Type B pancreatic cell (in vitro differentiated cells): ENCODE measurements around the gene MTG1. TPM values are rescaled to one million over a fixed set of nuclear protein-coding genes. Genes with fewer than 3 reads are reported as not detected.

Source experiments
- DNase-seq: peaks from one replicate; pipeline ENCODE4 v3.0.0; 2021; ENCODE audit warnings: mixed read lengths; ENCODE audit not compliant: unreplicated experiment; ENCODE audit errors: extremely low spot score
- H3K27ac Mint-ChIP-seq: 2 replicates; pipeline ENCODE4 v1.8.0; 2021; ENCODE audit warnings: mild to moderate bottlenecking, mixed read lengths
- H3K27me3 Mint-ChIP-seq: 2 replicates; pipeline ENCODE4 v1.8.0; 2021; ENCODE audit warnings: mixed read lengths
- H3K36me3 Mint-ChIP-seq: 2 replicates; pipeline ENCODE4 v1.8.0; 2021; ENCODE audit warnings: mixed read lengths
- H3K4me1 Mint-ChIP-seq: one replicate; pipeline ENCODE4 v1.8.0; 2021; ENCODE audit warnings: mixed read lengths; ENCODE audit not compliant: unreplicated experiment
- H3K4me3 Mint-ChIP-seq: 2 replicates; pipeline ENCODE4 v1.8.0; 2021; ENCODE audit warnings: mild to moderate bottlenecking, mixed read lengths
- H3K9me3 Mint-ChIP-seq: 2 replicates; pipeline ENCODE4 v1.8.0; 2021; ENCODE audit warnings: mixed read lengths
- CTCF ChIP-seq: fragments of 200-600 bp; sonication (generic); conservative IDR thresholded peaks from 2 replicates; pipeline ENCODE4 v1.5.0; 2021; ENCODE audit warnings: antibody characterized with exemption, mild to moderate bottlenecking
- total RNA-seq: library from RNA; stranded (reverse); gene quantifications from 2 replicates; pipeline ENCODE4 v1.2.1, GENCODE V29; 2021; ENCODE audit warnings: low replicate concordance

The MTG1 gene
- total RNA-seq, 1 donor from 2014 or later, result 89.6 TPM

- Mint-ChIP-seq H3K36me3 (no peaks in the 10 kb centered on the region), H3K9me3 (peaks cover 2% of the 10 kb centered on the region), H3K27ac (no peak overlapping the region), H3K27me3 (no peaks in the 10 kb centered on the region), H3K4me1 (no peaks in the 10 kb centered on the region), H3K4me3 (no peak overlapping the region)
- DNase-seq, result peak; percentile 64
- no peak for TF ChIP-seq CTCF
These were observed 63.3 kb downstream of the MTG1 start for GRCh38 chr10:133457100-133457841.

GRCh38 chr10:133458021-133458709 is 64.2 kb downstream of the MTG1 start:
- TF ChIP-seq CTCF, result no peak
- H3K9me3 Mint-ChIP-seq, result no peaks in the 10 kb centered on the region
- H3K4me1 Mint-ChIP-seq, result no peaks in the 10 kb centered on the region
- H3K4me3 Mint-ChIP-seq, result no peak overlapping the region
- H3K27ac Mint-ChIP-seq, result no peak overlapping the region
- DNase-seq, result peak; percentile 66
- H3K27me3 Mint-ChIP-seq, result no peaks in the 10 kb centered on the region
- no peaks in the 10 kb centered on the region for H3K36me3 Mint-ChIP-seq

GRCh38 chr10:133458710-133459453 is 64.9 kb downstream of the MTG1 start:
- TF ChIP-seq CTCF, result no peak
- no peaks in the 10 kb centered on the region for H3K27me3 Mint-ChIP-seq
- H3K9me3 Mint-ChIP-seq, result peaks cover 5% of the 10 kb centered on the region

GRCh38 chr10:133459454-133460207 is 65.7 kb downstream of the MTG1 start:
- DNase-seq, result no peak
- H3K4me3 Mint-ChIP-seq, result no peak overlapping the region
- H3K9me3 Mint-ChIP-seq, result peaks cover 8% of the 10 kb centered on the region
- H3K4me1 Mint-ChIP-seq, result no peaks in the 10 kb centered on the region
- no peak for TF ChIP-seq CTCF
- no peaks in the 10 kb centered on the region for H3K36me3 Mint-ChIP-seq
- no peak overlapping the region for H3K27ac Mint-ChIP-seq
- H3K27me3 Mint-ChIP-seq, result no peaks in the 10 kb centered on the region

More at GRCh38 chr10:133458710-133459453, 64.9 kb downstream of the MTG1 start:
- Mint-ChIP-seq H3K4me1 (no peaks in the 10 kb centered on the region), H3K36me3 (no peaks in the 10 kb centered on the region), H3K4me3 (no peak overlapping the region), H3K27ac (no peak overlapping the region)
- DNase-seq, result peak; percentile 62

GRCh38 chr10:133460208-133460769 is 66.3 kb downstream of the MTG1 start:
- peaks cover 8% of the 10 kb centered on the region for H3K9me3 Mint-ChIP-seq
- no peak for DNase-seq
- no peak overlapping the region for H3K27ac Mint-ChIP-seq
- no peaks in the 10 kb centered on the region for H3K27me3 Mint-ChIP-seq
- H3K4me3 Mint-ChIP-seq, result no peak overlapping the region
- H3K4me1 Mint-ChIP-seq, result no peaks in the 10 kb centered on the region
- no peak for TF ChIP-seq CTCF
- no peaks in the 10 kb centered on the region for H3K36me3 Mint-ChIP-seq
